ENCODE data around the gene RREB1. TPM values are rescaled to one million over a fixed set of nuclear protein-coding genes. Genes with fewer than 3 reads are reported as not detected.

Gene RREB1
- total and polyA plus RNA-seq, 3 donors from 2014 or later: 30.0 to 79.2 (median 75.0) TPM

DNA sequence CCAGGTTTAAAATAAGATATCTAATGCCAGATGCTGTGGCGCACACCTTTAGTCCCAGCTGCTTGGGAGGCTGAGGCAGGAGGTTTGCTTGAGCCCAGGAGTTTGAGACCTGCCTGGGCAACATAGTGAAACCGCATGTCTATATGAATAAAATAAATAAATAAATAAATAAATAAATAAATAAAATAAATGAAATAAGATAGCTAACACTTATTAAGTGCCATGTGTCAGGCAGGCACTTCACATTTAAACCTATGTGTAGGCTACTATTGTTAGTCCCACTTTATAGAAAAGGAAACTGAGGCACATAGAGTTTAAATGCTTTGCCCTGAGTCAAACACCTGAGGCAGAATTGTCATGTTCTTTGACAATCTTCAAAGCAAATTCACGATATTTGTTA is 32.9 kb upstream of the RREB1 start:
- no peak overlapping the region for H3K4me3 ChIP-seq
- WGBS, 2 donors: 93 to 98% methylated on average over 3 of the region's 3 CpGs
- H3K4me1 ChIP-seq: no peaks in the 10 kb centered on the region
- no peaks in the 10 kb centered on the region for H3K36me3 ChIP-seq (ENCODE audit: low read depth, missing control alignments)
- TF ChIP-seq POLR2A (IDR thresholded peaks at IDR 0.05): no peak
- TF ChIP-seq, protein P1, sequence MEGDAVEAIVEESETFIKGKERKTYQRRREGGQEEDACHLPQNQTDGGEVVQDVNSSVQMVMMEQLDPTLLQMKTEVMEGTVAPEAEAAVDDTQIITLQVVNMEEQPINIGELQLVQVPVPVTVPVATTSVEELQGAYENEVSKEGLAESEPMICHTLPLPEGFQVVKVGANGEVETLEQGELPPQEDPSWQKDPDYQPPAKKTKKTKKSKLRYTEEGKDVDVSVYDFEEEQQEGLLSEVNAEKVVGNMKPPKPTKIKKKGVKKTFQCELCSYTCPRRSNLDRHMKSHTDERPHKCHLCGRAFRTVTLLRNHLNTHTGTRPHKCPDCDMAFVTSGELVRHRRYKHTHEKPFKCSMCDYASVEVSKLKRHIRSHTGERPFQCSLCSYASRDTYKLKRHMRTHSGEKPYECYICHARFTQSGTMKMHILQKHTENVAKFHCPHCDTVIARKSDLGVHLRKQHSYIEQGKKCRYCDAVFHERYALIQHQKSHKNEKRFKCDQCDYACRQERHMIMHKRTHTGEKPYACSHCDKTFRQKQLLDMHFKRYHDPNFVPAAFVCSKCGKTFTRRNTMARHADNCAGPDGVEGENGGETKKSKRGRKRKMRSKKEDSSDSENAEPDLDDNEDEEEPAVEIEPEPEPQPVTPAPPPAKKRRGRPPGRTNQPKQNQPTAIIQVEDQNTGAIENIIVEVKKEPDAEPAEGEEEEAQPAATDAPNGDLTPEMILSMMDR (IDR thresholded peaks at IDR 0.05): no peak
- no peak for DNase-seq
- H3K9me3 ChIP-seq: no peaks in the 10 kb centered on the region
- intact Hi-C loops (cut with DNase I; ENCODE audit: low total_unique reads): no loop called here
- no peak overlapping the region for H3K27ac ChIP-seq
- no peaks in the 10 kb centered on the region for H3K27me3 ChIP-seq

DNA sequence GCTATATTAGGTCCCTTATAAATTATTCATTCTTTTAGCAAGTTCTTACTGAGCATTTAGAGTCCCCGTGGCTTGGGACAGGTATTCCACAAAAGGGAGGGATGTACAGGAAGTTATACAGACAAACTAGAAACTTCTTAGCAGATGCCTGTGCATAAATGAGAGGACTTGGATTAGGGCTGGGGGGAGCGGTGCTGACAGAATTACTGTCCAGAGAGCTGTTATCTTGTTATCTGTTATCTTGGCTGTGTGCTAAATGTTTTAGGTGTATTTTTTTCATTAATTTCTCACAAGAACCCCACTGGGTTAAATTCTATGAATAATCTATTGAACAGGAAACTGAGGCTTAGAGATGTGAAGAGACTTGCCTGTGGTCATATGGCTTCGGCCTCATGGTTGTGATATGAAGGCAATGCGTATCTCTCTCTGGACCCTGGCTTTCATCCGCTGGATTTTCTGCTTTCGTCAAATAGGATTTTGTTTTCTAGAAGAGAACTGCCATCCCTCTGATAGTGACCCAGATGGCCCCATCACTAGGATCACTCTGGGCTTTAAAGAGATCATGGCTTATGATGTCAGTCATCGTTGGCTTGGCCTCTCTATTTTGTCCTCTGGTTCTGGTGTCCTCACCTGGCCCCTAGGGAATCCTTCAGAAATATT is 32.3 kb upstream of the RREB1 start:
- TF ChIP-seq POLR2A (IDR thresholded peaks at IDR 0.05): no peak
- TF ChIP-seq, protein P1 (IDR thresholded peaks at IDR 0.05): no peak
- no peak for DNase-seq
- Histone ChIP-seq H3K27ac (no peak overlapping the region), H3K4me3 (no peak overlapping the region), H3K27me3 (no peaks in the 10 kb centered on the region), H3K9me3 (no peaks in the 10 kb centered on the region), H3K4me1 (no peaks in the 10 kb centered on the region), H3K36me3 (ENCODE audit: low read depth, missing control alignments) (no peaks in the 10 kb centered on the region)
- 96% methylated on average over 7 of the region's 7 CpGs for WGBS, 2 donors
- intact Hi-C loops (cut with DNase I; ENCODE audit: low total_unique reads): no loop called here

DNA sequence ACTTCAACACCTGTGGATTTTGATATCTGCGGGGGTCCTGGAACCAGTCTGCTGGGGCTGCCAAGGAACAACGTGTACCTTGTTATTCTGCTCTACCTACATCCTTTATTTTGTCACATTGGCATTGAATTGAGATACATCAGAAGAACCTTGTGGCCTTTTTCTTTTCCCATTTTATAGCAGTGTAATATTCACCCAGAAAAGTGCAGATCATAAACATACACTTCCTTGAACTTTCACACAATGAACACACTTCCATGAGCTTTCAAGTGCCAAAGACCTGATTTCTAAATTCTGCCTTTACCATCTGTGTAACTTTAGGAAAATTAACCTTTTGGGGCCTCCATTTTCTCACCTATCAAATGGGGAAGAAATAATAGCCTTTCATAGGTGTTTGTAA is 29.9 kb upstream of the RREB1 start:
- 89 to 91% methylated on average over 2 of the region's 2 CpGs for WGBS, 2 donors
- Histone ChIP-seq H3K27ac (no peak overlapping the region), H3K4me3 (no peak overlapping the region), H3K4me1 (no peaks in the 10 kb centered on the region), H3K36me3 (ENCODE audit: low read depth, missing control alignments) (no peaks in the 10 kb centered on the region), H3K27me3 (no peaks in the 10 kb centered on the region), H3K9me3 (no peaks in the 10 kb centered on the region)
- intact Hi-C loops (cut with DNase I; ENCODE audit: low total_unique reads): no loop called here
- TF ChIP-seq, protein P1 (IDR thresholded peaks at IDR 0.05): no peak
- TF ChIP-seq POLR2A (IDR thresholded peaks at IDR 0.05): no peak
- DNase-seq: no peak

DNA sequence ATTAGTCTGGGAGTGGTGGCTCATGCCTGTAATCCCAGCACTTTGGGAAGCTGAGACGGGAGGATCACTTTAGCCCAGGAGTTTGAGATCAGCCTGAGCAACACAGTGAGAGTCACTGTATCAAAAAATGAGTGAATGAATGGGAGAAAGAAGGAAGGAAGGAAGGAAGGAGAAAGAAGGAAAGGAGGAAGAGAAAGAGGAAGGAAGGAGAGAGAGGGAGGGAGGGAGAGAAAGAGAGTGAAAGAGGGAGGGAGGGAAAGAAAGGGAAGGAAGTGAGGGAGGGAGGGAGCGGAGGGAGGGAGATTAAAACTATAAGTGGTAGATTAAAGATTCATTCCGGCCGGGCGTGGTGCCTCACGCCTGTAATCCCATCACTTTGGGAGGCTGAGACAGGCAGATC is 28.9 kb upstream of the RREB1 start:
- Histone ChIP-seq H3K4me1 (no peaks in the 10 kb centered on the region), H3K36me3 (ENCODE audit: low read depth, missing control alignments) (no peaks in the 10 kb centered on the region), H3K9me3 (no peaks in the 10 kb centered on the region), H3K4me3 (no peak overlapping the region), H3K27ac (no peak overlapping the region), H3K27me3 (no peaks in the 10 kb centered on the region)
- TF ChIP-seq, protein P1 (IDR thresholded peaks at IDR 0.05): no peak
- no peak for TF ChIP-seq POLR2A (IDR thresholded peaks at IDR 0.05)
- no peak for DNase-seq
- 83 to 90% methylated on average over 6 of the region's 6 CpGs for WGBS, 2 donors
- intact Hi-C loops (cut with DNase I; ENCODE audit: low total_unique reads): no loop called here

DNA sequence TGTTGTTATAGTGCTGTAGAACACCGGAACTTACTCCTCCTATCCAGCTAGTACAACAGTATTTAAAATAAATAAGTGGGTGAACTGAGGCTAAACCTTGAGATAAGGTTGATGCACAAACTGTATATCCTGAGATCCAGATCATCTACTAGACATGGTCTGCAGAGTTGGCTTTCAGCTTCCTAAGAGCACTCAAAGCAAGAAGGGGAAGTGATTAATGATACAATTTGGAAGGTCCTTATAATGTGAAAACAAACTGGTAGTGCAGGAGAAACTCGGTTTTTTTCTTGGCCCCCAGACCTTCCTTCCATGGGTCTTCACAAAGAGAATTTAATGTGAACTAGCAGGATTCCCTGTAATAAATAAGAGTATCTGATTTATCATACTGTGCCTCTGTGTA is 27.4 kb upstream of the RREB1 start:
- Histone ChIP-seq H3K4me3 (no peak overlapping the region), H3K27me3 (no peaks in the 10 kb centered on the region), H3K36me3 (ENCODE audit: low read depth, missing control alignments) (no peaks in the 10 kb centered on the region), H3K27ac (no peak overlapping the region), H3K9me3 (no peaks in the 10 kb centered on the region), H3K4me1 (no peaks in the 10 kb centered on the region)
- no peak for DNase-seq
- 73 to 80% methylated on average over 2 of the region's 2 CpGs for WGBS, 2 donors
- TF ChIP-seq POLR2A (IDR thresholded peaks at IDR 0.05): no peak
- TF ChIP-seq, protein P1 (IDR thresholded peaks at IDR 0.05): no peak
- intact Hi-C loops (cut with DNase I; ENCODE audit: low total_unique reads): no loop called here

Data from testis (tissue), 3 donors.